Stomach (tissue), 4 donors: ENCODE measurements around the gene FICD.

ENCODE experiments used
- CTCF ChIP-seq, 7 experiments: fragments of 450-650 bp in 4 of 7; fragments of 200-600 bp in 3 of 7; sonication (generic) in 3 of 7; IDR thresholded peaks; one replicate each; pipeline ENCODE4 v1.5.1; 2016 to 2019; ENCODE audit warnings: antibody characterized with exemption in 7 of 7, control low read depth in 2 of 7, mild to moderate bottlenecking in 1 of 7
- EP300 ChIP-seq: sonication (generic); formaldehyde crosslinking; IDR thresholded peaks from one replicate; pipeline ENCODE4 v1.6.1; 2017; ENCODE audit warnings: antibody characterized with exemption
- POLR2A ChIP-seq, 4 donors: fragments of 450-650 bp; IDR thresholded peaks; one replicate each; pipeline ENCODE4 v1.6.1; 2016; ENCODE audit warnings: antibody characterized with exemption in 4 of 4, control low read depth in 2 of 4, mild to moderate bottlenecking in 1 of 4, moderate library complexity in 1 of 4
- POLR2AphosphoS5 ChIP-seq, 3 donors: sonication (generic); formaldehyde crosslinking; IDR thresholded peaks; one replicate each; pipeline ENCODE4 v1.6.1; 2016; ENCODE audit warnings: antibody characterized with exemption in 3 of 3

- TF ChIP-seq CTCF (IDR thresholded peaks at IDR 0.05), result no peak
- no peak for TF ChIP-seq POLR2AphosphoS5 (IDR thresholded peaks at IDR 0.05)
- no peak for TF ChIP-seq EP300
- TF ChIP-seq POLR2A (IDR thresholded peaks at IDR 0.05), result no peak
Observed at GRCh38 chr12:108515916-108516315, 839 bp downstream of the FICD start.
